Measurements from ENCODE around the gene LEMD2. TPM values are rescaled to one million over a fixed set of nuclear protein-coding genes. Genes with fewer than 3 reads are reported as not detected.

Gene LEMD2
- total RNA-seq, 3 donors from 2014 or later: 42.2 to 69.1 (median 59.0) TPM

GRCh38 chr6:33798343-33798848 lies 9.5 kb upstream of the LEMD2 start:
- intact Hi-C loops (cut with DNase I; ENCODE audit: low total_unique reads): no loop called here
- no peaks in the 10 kb centered on the region for H3K36me3 ChIP-seq
- H3K4me3 ChIP-seq: no peak overlapping the region
- no peak overlapping the region for H3K27ac ChIP-seq
- H3K27me3 ChIP-seq: peaks cover 0 to 11% of the 10 kb centered on the region in 2 donors
- no peak for TF ChIP-seq POLR2A (IDR thresholded peaks at IDR 0.05)
- TF ChIP-seq CTCF (IDR thresholded peaks at IDR 0.05): no peak
- TF ChIP-seq POLR2AphosphoS5 (IDR thresholded peaks at IDR 0.05): no peak
- H3K4me1 ChIP-seq: no peaks in the 10 kb centered on the region
- no peak for DNase-seq (ENCODE audit: low spot score in 2 of 2)
- no peaks in the 10 kb centered on the region for H3K9me3 ChIP-seq

- Histone ChIP-seq H3K4me3 (no peak overlapping the region), H3K27me3 (peaks cover 0 to 11% of the 10 kb centered on the region in 2 donors), H3K36me3 (no peaks in the 10 kb centered on the region), H3K27ac (no peak overlapping the region), H3K4me1 (no peaks in the 10 kb centered on the region), H3K9me3 (no peaks in the 10 kb centered on the region)
- intact Hi-C loops (cut with DNase I; ENCODE audit: low total_unique reads): no loop called here
- no peak for DNase-seq (ENCODE audit: low spot score in 2 of 2)
- TF ChIP-seq CTCF (IDR thresholded peaks at IDR 0.05) (no peak), POLR2A (IDR thresholded peaks at IDR 0.05) (no peak), POLR2AphosphoS5 (IDR thresholded peaks at IDR 0.05) (no peak)
Observed at GRCh38 chr6:33797626-33798342, 8.9 kb upstream of the LEMD2 start.

GRCh38 chr6:33794910-33795623 lies 6.1 kb upstream of the LEMD2 start:
- Histone ChIP-seq H3K27me3 (peaks cover 0 to 6% of the 10 kb centered on the region in 2 donors), H3K36me3 (no peaks in the 10 kb centered on the region), H3K9me3 (no peaks in the 10 kb centered on the region), H3K4me3 (no peak overlapping the region), H3K27ac (no peak overlapping the region), H3K4me1 (no peaks in the 10 kb centered on the region)
- intact Hi-C loops (cut with DNase I; ENCODE audit: low total_unique reads): no loop called here
- TF ChIP-seq CTCF (IDR thresholded peaks at IDR 0.05) (no peak), POLR2AphosphoS5 (IDR thresholded peaks at IDR 0.05) (no peak), POLR2A (IDR thresholded peaks at IDR 0.05) (no peak)
- DNase-seq (ENCODE audit: low spot score in 2 of 2): no peak

- H3K9me3 ChIP-seq: no peaks in the 10 kb centered on the region
- TF ChIP-seq POLR2AphosphoS5 (IDR thresholded peaks at IDR 0.05) (no peak), POLR2A (IDR thresholded peaks at IDR 0.05) (no peak), CTCF (IDR thresholded peaks at IDR 0.05) (no peak)
- H3K27me3 ChIP-seq: no peaks in the 10 kb centered on the region
- intact Hi-C loops (cut with DNase I; ENCODE audit: low total_unique reads): no loop called here
- H3K27ac ChIP-seq: no peak overlapping the region
- H3K4me3 ChIP-seq: no peak overlapping the region
- no peaks in the 10 kb centered on the region for H3K36me3 ChIP-seq
- no peak for DNase-seq (ENCODE audit: low spot score in 2 of 2)
- H3K4me1 ChIP-seq: no peaks in the 10 kb centered on the region
Observed at GRCh38 chr6:33792981-33793380, 4.1 kb upstream of the LEMD2 start.

- H3K4me3 ChIP-seq: no peak overlapping the region
- peaks cover 0 to 13% of the 10 kb centered on the region in 2 donors for H3K4me1 ChIP-seq
- H3K9me3 ChIP-seq: no peaks in the 10 kb centered on the region
- TF ChIP-seq POLR2AphosphoS5 (IDR thresholded peaks at IDR 0.05) (no peak), POLR2A (IDR thresholded peaks at IDR 0.05) (no peak), CTCF (IDR thresholded peaks at IDR 0.05) (no peak)
- no peak overlapping the region for H3K27ac ChIP-seq
- no peak for DNase-seq (ENCODE audit: low spot score in 2 of 2)
- H3K36me3 ChIP-seq: no peaks in the 10 kb centered on the region
- H3K27me3 ChIP-seq: no peaks in the 10 kb centered on the region
- intact Hi-C loops (cut with DNase I; ENCODE audit: low total_unique reads): no loop called here
Observed at GRCh38 chr6:33791620-33792019, 2.7 kb upstream of the LEMD2 start.
